Fibroblast of upper back skin (primary cell): Measurements from ENCODE around the gene SIPA1L2.

Experiments
- DNase-seq: peaks from one replicate; pipeline ENCODE4 v3.0.0-alpha.2; 2013

Gene SIPA1L2

GRCh38 chr1:232641507-232641906, 11.6 kb upstream of the SIPA1L2 start:
- DNase-seq: no peak

- DNase-seq: no peak
Measured at GRCh38 chr1:232636799-232637198, 6.9 kb upstream of the SIPA1L2 start.

GRCh38 chr1:232635778-232636356, 5.9 kb upstream of the SIPA1L2 start:
- peak; percentile 57 for DNase-seq

GRCh38 chr1:232635279-232635678, 5.3 kb upstream of the SIPA1L2 start:
- no peak for DNase-seq

- no peak for DNase-seq
Measured at GRCh38 chr1:232634096-232634495, 4.2 kb upstream of the SIPA1L2 start.

GRCh38 chr1:232630894-232631195, 912 bp upstream of the SIPA1L2 start:
- no peak for DNase-seq

GRCh38 chr1:232629250-232630046, 485 bp downstream of the SIPA1L2 start:
- no peak for DNase-seq

GRCh38 chr1:232628335-232629249, 1.3 kb downstream of the SIPA1L2 start:
- peak; percentile 31 for DNase-seq

GRCh38 chr1:232627645-232628334, 2.1 kb downstream of the SIPA1L2 start:
- peak; percentile 20 for DNase-seq

GRCh38 chr1:232627171-232627570, 2.8 kb downstream of the SIPA1L2 start:
- no peak for DNase-seq

GRCh38 chr1:232626452-232626851, 3.5 kb downstream of the SIPA1L2 start:
- no peak for DNase-seq

GRCh38 chr1:232625319-232625868, 4.5 kb downstream of the SIPA1L2 start:
- DNase-seq: no peak

- DNase-seq: no peak
Measured at GRCh38 chr1:232624546-232625281, 5.2 kb downstream of the SIPA1L2 start.

- DNase-seq: peak; percentile 8
Measured at GRCh38 chr1:232622981-232623380, 7.0 kb downstream of the SIPA1L2 start.

- DNase-seq: no peak
Measured at GRCh38 chr1:232622378-232622777, 7.6 kb downstream of the SIPA1L2 start.

GRCh38 chr1:232621050-232621449, 8.9 kb downstream of the SIPA1L2 start:
- DNase-seq: no peak

- peak; percentile 62 for DNase-seq
Measured at GRCh38 chr1:232620356-232620969, 9.5 kb downstream of the SIPA1L2 start.

- no peak for DNase-seq
Measured at GRCh38 chr1:232617237-232617636, 12.7 kb downstream of the SIPA1L2 start.

- no peak for DNase-seq
Measured at GRCh38 chr1:232615306-232615800, 14.6 kb downstream of the SIPA1L2 start.

- no peak for DNase-seq
Measured at GRCh38 chr1:232614811-232615210, 15.1 kb downstream of the SIPA1L2 start.

GRCh38 chr1:232613752-232614381, 16.1 kb downstream of the SIPA1L2 start:
- DNase-seq: peak; percentile 83
